Adipocyte (in vitro differentiated cells): ENCODE data around the gene TNFRSF6B.
"Not testable (repeated sequence)": the region's sequence is repeated elsewhere in the genome, so short reads cannot be mapped to it uniquely, and the experiment has no call there.

Experiments
- DNase-seq: peaks from one replicate; pipeline ENCODE4 v3.0.0-alpha.2; 2015; ENCODE audit warnings: low read depth
- H3K27me3 ChIP-seq: replicated peaks from 2 replicates; pipeline ENCODE4 v1.7.0; 2013; ENCODE audit warnings: mild to moderate bottlenecking, low read length, moderate library complexity; ENCODE audit not compliant: control insufficient read depth, insufficient read depth
- H3K36me3 ChIP-seq: 2 replicates; pipeline ENCODE4 v1.7.0; 2013; ENCODE audit warnings: low read length, mild to moderate bottlenecking, moderate library complexity; ENCODE audit not compliant: control insufficient read depth, insufficient read depth, severe bottlenecking
- H3K4me1 ChIP-seq: 2 replicates; pipeline ENCODE4 v1.7.0; 2013; ENCODE audit warnings: mild to moderate bottlenecking, low read length, moderate library complexity; ENCODE audit not compliant: control insufficient read depth, insufficient read depth
- H3K4me3 ChIP-seq: 2 replicates; pipeline ENCODE4 v1.7.0; 2013; ENCODE audit warnings: mild to moderate bottlenecking, low read length, moderate library complexity
- H3K9ac ChIP-seq: 2 replicates; pipeline ENCODE4 v1.7.0; 2013; ENCODE audit warnings: mild to moderate bottlenecking, low read length, moderate library complexity
- H3K9me3 ChIP-seq: 2 replicates; pipeline ENCODE4 v1.7.0; 2013; ENCODE audit warnings: mild to moderate bottlenecking, low read length, moderate library complexity; ENCODE audit not compliant: control insufficient read depth

Gene TNFRSF6B, protein sequence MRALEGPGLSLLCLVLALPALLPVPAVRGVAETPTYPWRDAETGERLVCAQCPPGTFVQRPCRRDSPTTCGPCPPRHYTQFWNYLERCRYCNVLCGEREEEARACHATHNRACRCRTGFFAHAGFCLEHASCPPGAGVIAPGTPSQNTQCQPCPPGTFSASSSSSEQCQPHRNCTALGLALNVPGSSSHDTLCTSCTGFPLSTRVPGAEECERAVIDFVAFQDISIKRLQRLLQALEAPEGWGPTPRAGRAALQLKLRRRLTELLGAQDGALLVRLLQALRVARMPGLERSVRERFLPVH

GRCh38 chr20:63696628-63697356, at the start of gene TNFRSF6B:
Gene TNFRSF6B, plus strand, starts transcription at chr20:63696652. Its CDS starts 116 bp downstream, at chr20:63696768.
- no peak for DNase-seq
- H3K4me3 ChIP-seq = no peak within 1 kb of the TSS

DNA sequence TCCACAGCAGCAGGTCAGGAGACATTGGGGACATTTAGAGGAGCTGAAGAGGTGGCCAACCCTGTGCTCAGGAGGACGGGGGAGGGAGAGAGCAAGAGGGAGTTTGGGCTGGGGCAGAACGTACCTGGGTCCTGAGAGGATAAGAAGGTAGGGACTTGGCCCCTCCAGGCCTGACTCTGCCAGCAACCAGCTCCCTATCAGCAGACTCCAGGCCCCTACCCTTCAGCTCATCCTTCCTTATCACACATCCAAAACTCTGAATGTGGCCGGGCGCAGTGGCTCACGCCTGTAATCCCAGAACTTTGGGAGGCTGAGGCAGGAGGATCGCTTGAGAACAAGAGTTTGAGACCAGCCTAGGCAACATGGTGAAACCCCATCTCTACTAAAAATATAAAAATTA, 48.3 kb upstream of the TNFRSF6B start:
- Histone ChIP-seq H3K36me3 (no peaks in the 10 kb centered on the region), H3K27me3 (peaks cover 3% of the 10 kb centered on the region), H3K9me3 (no peaks in the 10 kb centered on the region), H3K9ac (no peak overlapping the region), H3K4me1 (no peaks in the 10 kb centered on the region), H3K4me3 (no peak overlapping the region)
- no peak for DNase-seq

More at GRCh38 chr20:63696628-63697356, at the start of gene TNFRSF6B:
- Histone ChIP-seq H3K9me3 (no peaks in the 10 kb centered on the region), H3K4me1 (peaks cover 39% of the 10 kb centered on the region), H3K9ac (peak within 1 kb of the TSS; percentile 83), H3K27me3 (no peaks in the 10 kb centered on the region), H3K36me3 (no peaks in the 10 kb centered on the region)

DNA sequence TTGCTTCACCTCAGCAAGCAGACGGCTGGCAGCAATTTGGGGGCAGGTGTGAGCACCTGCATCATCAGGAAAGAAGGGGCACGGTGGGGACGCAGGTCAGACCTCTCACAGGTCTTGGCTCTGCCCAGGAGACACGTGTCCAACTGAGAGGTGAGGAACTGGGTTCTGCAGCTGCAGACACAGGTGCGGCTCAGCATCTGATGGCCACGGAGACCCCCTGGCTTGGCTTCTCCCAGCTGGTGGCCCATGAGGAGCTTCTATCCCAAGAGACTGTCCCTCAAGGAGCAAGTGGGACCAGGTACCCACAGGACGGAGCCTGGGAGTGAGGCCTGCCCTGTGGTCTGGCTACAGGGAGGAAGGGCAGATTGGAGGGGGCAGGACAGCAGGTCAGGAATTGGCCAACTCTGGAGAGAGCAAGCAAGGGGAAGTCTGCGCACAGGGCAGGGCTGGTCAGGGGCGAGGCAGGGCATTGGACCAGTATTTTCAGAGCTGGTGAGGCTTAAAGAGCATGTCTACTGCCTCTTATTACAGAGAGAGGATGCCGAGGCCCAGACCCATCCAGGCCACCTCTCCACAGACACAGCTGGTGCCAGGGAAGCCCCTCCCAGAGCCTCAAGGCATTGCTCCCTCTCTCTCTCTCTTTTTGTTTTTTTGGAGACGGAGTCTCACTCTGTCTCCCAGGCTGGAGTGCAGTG, 47.4 kb upstream of the TNFRSF6B start:
- no peak overlapping the region for H3K9ac ChIP-seq
- no peak overlapping the region for H3K4me3 ChIP-seq
- no peaks in the 10 kb centered on the region for H3K36me3 ChIP-seq
- peaks cover 4% of the 10 kb centered on the region for H3K27me3 ChIP-seq
- no peak for DNase-seq
- H3K4me1 ChIP-seq = no peaks in the 10 kb centered on the region
- H3K9me3 ChIP-seq = no peaks in the 10 kb centered on the region

DNA sequence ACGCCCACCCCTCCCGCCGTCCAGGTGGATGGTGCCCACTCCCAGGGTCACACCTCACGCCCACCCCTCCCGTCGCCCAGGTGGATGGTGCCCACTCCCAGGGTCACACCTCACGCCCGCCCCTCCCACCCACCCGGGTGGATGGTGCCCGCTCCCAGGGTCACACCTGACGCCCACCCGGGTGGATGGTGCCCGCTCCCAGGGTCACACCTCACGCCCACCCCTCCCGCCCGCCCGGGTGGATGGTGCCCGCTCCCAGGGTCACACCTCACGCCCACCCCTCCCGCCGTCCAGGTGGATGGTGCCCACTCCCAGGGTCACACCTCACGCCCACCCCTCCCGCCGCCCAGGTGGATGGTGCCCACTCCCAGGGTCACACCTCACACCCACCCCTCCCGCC, 46.0 kb upstream of the TNFRSF6B start:
- DNase-seq, H3K36me3 ChIP-seq, H3K4me3 ChIP-seq, H3K4me1 ChIP-seq, H3K27me3 ChIP-seq, H3K9ac ChIP-seq, H3K9me3 ChIP-seq: not testable (repeated sequence)

DNA sequence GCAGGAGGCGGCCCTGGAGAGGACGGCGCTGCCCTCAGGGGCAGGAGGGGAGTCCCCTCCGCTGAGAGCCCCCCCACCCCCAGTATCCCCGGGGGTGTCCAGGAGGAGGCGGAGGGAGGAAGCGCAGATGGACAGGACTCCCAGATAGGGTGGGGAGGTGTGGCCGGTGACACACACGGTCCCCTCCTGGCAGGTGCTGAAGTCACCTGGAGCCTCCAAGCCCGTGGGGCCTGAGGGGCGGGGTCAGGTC, 44.6 kb upstream of the TNFRSF6B start:
- Histone ChIP-seq H3K27me3 (peaks cover 8% of the 10 kb centered on the region), H3K9me3 (no peaks in the 10 kb centered on the region), H3K4me3 (peak overlapping the region; percentile 69), H3K4me1 (no peaks in the 10 kb centered on the region), H3K9ac (no peak overlapping the region), H3K36me3 (no peaks in the 10 kb centered on the region)
- no peak for DNase-seq

DNA sequence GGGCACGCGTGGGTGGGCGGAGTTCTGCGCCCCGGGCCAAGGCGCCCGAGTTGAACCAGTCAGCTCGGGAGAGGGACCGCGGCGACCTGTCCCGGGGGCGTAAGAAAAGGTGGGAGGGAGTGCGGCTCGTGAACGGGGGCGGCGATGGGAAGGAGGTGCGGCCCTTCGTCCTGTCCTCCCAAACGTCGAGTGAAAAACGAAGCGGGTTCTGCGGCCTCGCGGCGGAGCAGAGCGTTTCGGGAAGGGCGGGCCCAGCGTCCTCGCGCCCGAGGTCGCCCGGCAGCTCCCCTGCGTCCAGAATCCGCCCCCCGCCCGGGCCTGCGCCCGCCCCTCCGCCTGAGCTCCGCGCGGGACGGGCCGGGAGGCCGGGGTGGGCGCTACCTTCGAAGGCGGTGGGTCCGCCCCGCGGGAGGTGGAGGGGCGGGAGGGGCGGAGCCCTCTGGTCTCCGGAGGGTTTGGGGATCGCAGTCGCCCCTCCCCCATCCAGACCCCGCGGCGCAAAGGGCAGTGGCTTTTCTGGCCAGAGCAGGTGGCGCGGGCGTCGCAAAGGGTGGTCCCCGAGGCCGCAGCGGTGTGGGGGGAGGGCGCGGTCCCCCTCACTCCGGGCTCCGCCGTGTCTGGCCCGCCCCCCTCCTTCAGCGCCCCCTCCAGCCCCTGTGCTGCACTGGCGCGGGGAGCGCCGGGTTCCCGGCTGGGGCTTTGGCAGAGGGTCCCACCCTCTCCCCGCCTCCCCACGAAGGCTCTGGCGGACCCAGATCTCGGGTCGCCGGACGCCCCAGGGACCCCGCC, 44.1 kb upstream of the TNFRSF6B start:
- Histone ChIP-seq H3K4me1 (peaks cover 5% of the 10 kb centered on the region), H3K4me3 (peak overlapping the region; percentile 69), H3K27me3 (peaks cover 8% of the 10 kb centered on the region), H3K9ac (no peak overlapping the region), H3K36me3 (no peaks in the 10 kb centered on the region), H3K9me3 (no peaks in the 10 kb centered on the region)
- peak; percentile 18 for DNase-seq

GRCh38 chr20:63653041-63653973, 43.1 kb upstream of the TNFRSF6B start, which contains the start of gene STMN3:
Gene STMN3, minus strand, starts transcription at chr20:63653424. Its CDS starts 79 bp downstream, at chr20:63653345.
- Histone ChIP-seq H3K36me3 (no peaks in the 10 kb centered on the region), H3K9ac (no peak within 1 kb of the TSS), H3K4me3 (peak within 1 kb of the TSS; percentile 69), H3K4me1 (peaks cover 10% of the 10 kb centered on the region), H3K27me3 (peaks cover 8% of the 10 kb centered on the region), H3K9me3 (no peaks in the 10 kb centered on the region)
- peak; percentile 90 for DNase-seq

GRCh38 chr20:63653974-63654668, 42.3 kb upstream of the TNFRSF6B start:
- Histone ChIP-seq H3K4me1 (peaks cover 10% of the 10 kb centered on the region), H3K4me3 (no peak overlapping the region), H3K9me3 (no peaks in the 10 kb centered on the region), H3K27me3 (peaks cover 8% of the 10 kb centered on the region), H3K9ac (no peak overlapping the region), H3K36me3 (no peaks in the 10 kb centered on the region)
- DNase-seq = no peak

- Histone ChIP-seq H3K9me3 (no peaks in the 10 kb centered on the region), H3K4me3 (no peak overlapping the region), H3K9ac (no peak overlapping the region), H3K36me3 (no peaks in the 10 kb centered on the region), H3K27me3 (peaks cover 8% of the 10 kb centered on the region), H3K4me1 (peaks cover 19% of the 10 kb centered on the region)
- DNase-seq = no peak
Measured at GRCh38 chr20:63655249-63655648, 41.2 kb upstream of the TNFRSF6B start.

DNA sequence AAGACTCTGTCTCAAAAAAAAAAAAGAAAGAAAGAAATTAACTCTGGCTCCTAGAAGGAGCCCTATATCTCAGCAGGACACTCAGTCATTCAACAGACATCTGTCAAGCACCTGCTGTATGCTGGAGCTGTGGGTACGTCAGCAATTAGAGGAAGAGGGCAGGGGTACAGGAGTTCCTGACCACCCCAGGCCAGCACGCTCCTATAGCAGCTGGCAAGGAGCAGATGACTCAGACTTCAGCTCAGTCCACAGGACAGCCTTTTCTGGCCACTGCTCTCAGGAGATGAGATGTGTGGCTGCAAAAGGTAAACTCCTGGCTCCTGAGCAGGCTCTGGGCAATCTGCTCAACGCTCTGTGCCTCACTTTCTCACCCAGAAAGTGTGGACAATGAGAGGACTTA, 40.0 kb upstream of the TNFRSF6B start:
- DNase-seq = no peak
- H3K4me3 ChIP-seq = no peak overlapping the region
- H3K9ac ChIP-seq = no peak overlapping the region
- H3K36me3 ChIP-seq = peaks cover 9% of the 10 kb centered on the region
- H3K27me3 ChIP-seq = peaks cover 8% of the 10 kb centered on the region
- no peaks in the 10 kb centered on the region for H3K9me3 ChIP-seq
- peaks cover 19% of the 10 kb centered on the region for H3K4me1 ChIP-seq
